DOHH2 (cell line): Measurements from ENCODE around the gene SOWAHA.

Experiments
- H3F3A ChIP-seq: fragments of 200-600 bp; sonication (generic), shearing (Covaris generic); 2 replicates; pipeline ENCODE4 v1.6.0; 2016; ENCODE audit warnings: antibody characterized with exemption, mild to moderate bottlenecking; ENCODE audit not compliant: control insufficient read depth, insufficient read depth
- H3K27ac ChIP-seq: fragments of 200-600 bp; sonication (generic); 2 replicates; pipeline ENCODE4 v1.5.1; 2014; ENCODE audit warnings: low read depth, mild to moderate bottlenecking, low read length, moderate library complexity
- H3K27me3 ChIP-seq: fragments of 200-600 bp; sonication (generic); 2 replicates; pipeline ENCODE4 v1.6.1; 2014; ENCODE audit warnings: mild to moderate bottlenecking, low read length, mixed read lengths; ENCODE audit not compliant: control insufficient read depth
- H3K36me3 ChIP-seq: fragments of 200-600 bp; sonication (generic); 2 replicates; pipeline ENCODE4 v1.6.1; 2014; ENCODE audit warnings: mild to moderate bottlenecking, low read length, moderate library complexity, mixed read lengths; ENCODE audit not compliant: control insufficient read depth
- H3K4me1 ChIP-seq: fragments of 200-600 bp; sonication (generic); 2 replicates; pipeline ENCODE4 v1.6.1; 2014; ENCODE audit warnings: mild to moderate bottlenecking, low read length, mixed read lengths; ENCODE audit not compliant: control insufficient read depth
- H3K4me2 ChIP-seq: fragments of 200-600 bp; sonication (generic); 2 replicates; pipeline ENCODE4 v1.6.0; 2014; ENCODE audit warnings: mild to moderate bottlenecking, low read length, moderate library complexity
- H3K4me3 ChIP-seq: fragments of 200-600 bp; sonication (generic); 2 replicates; pipeline ENCODE4 v1.5.1; 2014; ENCODE audit warnings: mild to moderate bottlenecking, low read length, mixed read lengths
- H3K79me2 ChIP-seq: fragments of 200-600 bp; sonication (generic); 2 replicates; pipeline ENCODE4 v1.6.1; 2014; ENCODE audit warnings: mild to moderate bottlenecking, low read length, mixed read lengths; ENCODE audit not compliant: control insufficient read depth
- H3K9me2 ChIP-seq: fragments of 200-600 bp; sonication (generic); replicated peaks from 2 replicates; pipeline ENCODE4 v1.6.1; 2014; ENCODE audit warnings: mild to moderate bottlenecking, low read length, mixed read lengths; ENCODE audit not compliant: control insufficient read depth
- H3K9me3 ChIP-seq: fragments of 200-600 bp; sonication (generic); 2 replicates; pipeline ENCODE4 v1.6.1; 2014; ENCODE audit warnings: antibody characterized with exemption, low read length, mixed read lengths; ENCODE audit not compliant: control insufficient read depth, insufficient read depth
- H4K20me1 ChIP-seq: fragments of 200-600 bp; sonication (generic); 2 replicates; pipeline ENCODE4 v1.6.0; 2014; ENCODE audit warnings: low read depth, mild to moderate bottlenecking, antibody characterized with exemption, low read length, moderate library complexity; ENCODE audit not compliant: control insufficient read depth, insufficient read depth
- EZH2phosphoT487 ChIP-seq: fragments of 200-600 bp; sonication (generic); IDR thresholded peaks from 2 replicates; pipeline ENCODE4 v1.6.1; 2017; ENCODE audit warnings: borderline replicate concordance, mild to moderate bottlenecking, antibody characterized with exemption, low read length, moderate library complexity, mixed read lengths
- TF ChIP-seq, protein P1 (sequence below): fragments of 200-600 bp; sonication (generic); IDR thresholded peaks from one replicate; pipeline ENCODE4 v1.5.1; 2014; ENCODE audit warnings: antibody characterized with exemption, mild to moderate bottlenecking, low read depth, low read length; ENCODE audit not compliant: poor library complexity, severe bottlenecking

SOWAHA gene

DNA sequence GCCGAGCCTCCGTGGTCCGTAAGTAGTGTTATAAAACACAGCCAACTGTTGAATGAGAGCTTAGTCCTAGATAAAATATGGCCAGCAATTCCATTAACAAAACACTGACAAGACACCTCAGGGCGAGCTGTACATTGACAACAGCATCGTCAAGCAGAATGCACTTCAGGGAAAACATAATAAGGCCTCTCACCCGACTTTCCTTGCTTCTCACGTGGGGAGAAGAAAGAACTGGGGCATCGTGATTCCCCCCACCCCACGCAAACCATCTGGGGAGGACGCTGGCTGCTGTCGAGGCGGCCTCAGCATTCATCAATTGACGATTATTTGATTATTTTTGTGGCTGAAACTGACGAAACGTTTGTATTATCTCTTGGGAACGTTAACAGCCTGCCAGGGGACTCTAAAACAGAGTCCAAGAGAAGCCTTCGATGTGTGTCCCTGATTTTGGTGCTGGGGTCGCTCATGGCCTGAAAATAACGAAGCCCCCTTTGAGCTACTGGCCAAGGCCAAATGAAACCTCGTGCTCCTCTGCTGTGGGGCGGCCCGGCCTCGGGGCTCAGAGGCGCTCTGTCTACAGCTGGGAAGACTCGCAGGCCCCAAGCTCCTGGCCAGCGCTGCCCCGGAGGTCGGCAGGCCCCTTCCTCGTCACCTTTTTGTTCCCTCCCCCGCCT, 52.7 kb downstream of the SOWAHA start:
- Histone ChIP-seq H3K79me2 (peaks cover 31% of the 10 kb centered on the region), H4K20me1 (0 out of 2 replicates have a peak, but pooled peaks cover 6% of the 10 kb centered on the region), H3K9me3 (no peaks in the 10 kb centered on the region), H3K4me2 (peak overlapping the region; percentile 85), H3K4me3 (peak overlapping the region; percentile 91), H3K4me1 (peaks cover 16% of the 10 kb centered on the region), H3K36me3 (peaks cover 37% of the 10 kb centered on the region), H3K27ac (no peak overlapping the region), H3K9me2 (no peaks in the 10 kb centered on the region), H3F3A (peaks cover 4% of the 10 kb centered on the region), H3K27me3 (peaks cover 2% of the 10 kb centered on the region; the same call in 1 of the 2 replicates)
- no peak for TF ChIP-seq EZH2phosphoT487
- TF ChIP-seq, protein P1, sequence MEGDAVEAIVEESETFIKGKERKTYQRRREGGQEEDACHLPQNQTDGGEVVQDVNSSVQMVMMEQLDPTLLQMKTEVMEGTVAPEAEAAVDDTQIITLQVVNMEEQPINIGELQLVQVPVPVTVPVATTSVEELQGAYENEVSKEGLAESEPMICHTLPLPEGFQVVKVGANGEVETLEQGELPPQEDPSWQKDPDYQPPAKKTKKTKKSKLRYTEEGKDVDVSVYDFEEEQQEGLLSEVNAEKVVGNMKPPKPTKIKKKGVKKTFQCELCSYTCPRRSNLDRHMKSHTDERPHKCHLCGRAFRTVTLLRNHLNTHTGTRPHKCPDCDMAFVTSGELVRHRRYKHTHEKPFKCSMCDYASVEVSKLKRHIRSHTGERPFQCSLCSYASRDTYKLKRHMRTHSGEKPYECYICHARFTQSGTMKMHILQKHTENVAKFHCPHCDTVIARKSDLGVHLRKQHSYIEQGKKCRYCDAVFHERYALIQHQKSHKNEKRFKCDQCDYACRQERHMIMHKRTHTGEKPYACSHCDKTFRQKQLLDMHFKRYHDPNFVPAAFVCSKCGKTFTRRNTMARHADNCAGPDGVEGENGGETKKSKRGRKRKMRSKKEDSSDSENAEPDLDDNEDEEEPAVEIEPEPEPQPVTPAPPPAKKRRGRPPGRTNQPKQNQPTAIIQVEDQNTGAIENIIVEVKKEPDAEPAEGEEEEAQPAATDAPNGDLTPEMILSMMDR: no peak
